Small intestine (tissue), 16 donors: ENCODE measurements around the gene KLK14. TPM values are rescaled to one million over a fixed set of nuclear protein-coding genes. Genes with fewer than 3 reads are reported as not detected.

Source experiments
- DNase-seq, 2 donors: peaks; one replicate each; pipeline versions ENCODE4 v3.0.0 to v3.0.0-alpha.2; 2013
- FAIRE-seq: peaks from 2 replicates; lab custom pipeline; 2012; peaks lifted over from hg19 to GRCh38; lab: Jason Lieb, UNC
- H3K27ac ChIP-seq, 3 donors: one replicate each; pipeline ENCODE4 v1.5.1; 2013; ENCODE audit warnings: low read length in 2 of 3, mild to moderate bottlenecking in 2 of 3, control low read depth in 1 of 3, inconsistent platforms in 1 of 3, low read depth in 1 of 3, moderate library complexity in 1 of 3
- H3K27me3 ChIP-seq, 3 donors: one replicate each; pipeline ENCODE4 v1.6.1; 2013; ENCODE audit warnings: low read length in 3 of 3, inconsistent platforms in 1 of 3; ENCODE audit not compliant: control insufficient read depth in 3 of 3, insufficient read depth in 3 of 3
- H3K36me3 ChIP-seq, 3 donors: one replicate each; pipeline ENCODE4 v1.6.1; 2013; ENCODE audit warnings: low read length in 3 of 3, inconsistent platforms in 1 of 3, low read depth in 1 of 3, mild to moderate bottlenecking in 1 of 3, moderate library complexity in 1 of 3; ENCODE audit not compliant: control insufficient read depth in 3 of 3, insufficient read depth in 2 of 3
- H3K4me1 ChIP-seq, 3 donors: one replicate each; pipeline ENCODE4 v1.6.1; 2013; ENCODE audit warnings: low read length in 2 of 3, inconsistent platforms in 1 of 3, low read depth in 1 of 3, mild to moderate bottlenecking in 1 of 3, moderate library complexity in 1 of 3; ENCODE audit not compliant: control insufficient read depth in 3 of 3, insufficient read depth in 2 of 3
- H3K4me3 ChIP-seq, 3 donors: one replicate each; pipeline ENCODE4 v1.5.1; 2013; ENCODE audit warnings: low read length in 3 of 3, control low read depth in 1 of 3, inconsistent platforms in 1 of 3, low read depth in 1 of 3, mild to moderate bottlenecking in 1 of 3, moderate library complexity in 1 of 3
- H3K9me3 ChIP-seq, 2 donors: one replicate each; pipeline ENCODE4 v1.6.1; 2013; ENCODE audit warnings: low read depth in 1 of 2, low read length in 1 of 2; ENCODE audit not compliant: control insufficient read depth in 2 of 2, insufficient read depth in 1 of 2
- WGBS, 3 donors: extraction: QIAGEN DNeasy Blood & Tissue Kit; methylation state at CpG; one replicate each; pipeline ENCODE4 v1.1.7; 2013; 5-methylcytosine and 5-hydroxymethylcytosine counted together
- long read RNA-seq, 10 donors: transcript quantifications; one replicate each; lab custom pipeline, GENCODE V29; 2026
- polyA plus RNA-seq, 4 donors: library from polyadenylated mRNA; stranded (reverse) in 3 of 4; unstranded in 1 of 4; fragments of 200-250 nt in 3 of 4; fragments of 120-200 nt in 1 of 4; gene quantifications; one replicate each; pipeline versions ENCODE4 v1.2.1 to v1.2.3, GENCODE V29; 2013
- donor health status: healthy with polysubstance abuse.
- donor health status: control.
- donor health status: control.
- donor health status: Bipolar disorder and iron deficiency.
- donor health status: healthy.

KLK14 gene
- polyA plus RNA-seq = under 1 TPM in 2 of 4 donors, not detected in 2; 0.07 to 0.22 TPM
- long read RNA-seq, donor 1 = 0 reads
- long read RNA-seq, donor 2 = 0 reads
- long read RNA-seq, donor 3 = 0 reads
- long read RNA-seq, donor 4 = 0 reads
- long read RNA-seq, donor 5 = 0 reads
- long read RNA-seq, donor 6 = 0 reads
- long read RNA-seq, donor 7 = 0 reads
- long read RNA-seq, donor 8 = 0 reads
- long read RNA-seq, donor 9 = 0 reads
- long read RNA-seq, donor 10 = 0 reads

DNA sequence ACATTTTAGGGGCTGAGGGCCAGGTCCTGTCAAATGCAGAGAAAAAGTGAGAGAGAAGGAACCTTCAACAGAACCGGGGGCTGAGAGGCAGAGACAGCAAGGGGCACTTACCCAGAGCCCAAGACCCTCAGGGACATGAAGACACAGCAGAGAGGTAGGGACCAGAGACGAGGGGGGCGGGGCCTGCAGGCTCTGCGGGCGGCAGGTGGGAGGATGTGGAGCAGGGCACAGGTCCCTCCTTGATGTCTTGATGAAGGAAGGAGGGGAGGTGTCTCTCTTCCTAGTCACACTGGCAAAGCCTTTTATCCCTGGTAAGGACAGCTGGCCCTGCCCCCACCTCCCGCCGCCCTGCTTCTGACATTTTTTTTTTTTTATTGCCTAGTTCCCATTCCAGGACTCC, at the start of gene KLK14:
KLK14 (minus strand) TSS at position 277 of the 400 bp plus-strand sequence; CDS start at position 4, 273 bp downstream.
- H3K4me3 ChIP-seq = no peak within 1 kb of the TSS
- 28 to 37% (median 36%) methylated on average over 5 to 7 of the region's 7 CpGs for WGBS, 3 donors
- no peak for FAIRE-seq

DNA sequence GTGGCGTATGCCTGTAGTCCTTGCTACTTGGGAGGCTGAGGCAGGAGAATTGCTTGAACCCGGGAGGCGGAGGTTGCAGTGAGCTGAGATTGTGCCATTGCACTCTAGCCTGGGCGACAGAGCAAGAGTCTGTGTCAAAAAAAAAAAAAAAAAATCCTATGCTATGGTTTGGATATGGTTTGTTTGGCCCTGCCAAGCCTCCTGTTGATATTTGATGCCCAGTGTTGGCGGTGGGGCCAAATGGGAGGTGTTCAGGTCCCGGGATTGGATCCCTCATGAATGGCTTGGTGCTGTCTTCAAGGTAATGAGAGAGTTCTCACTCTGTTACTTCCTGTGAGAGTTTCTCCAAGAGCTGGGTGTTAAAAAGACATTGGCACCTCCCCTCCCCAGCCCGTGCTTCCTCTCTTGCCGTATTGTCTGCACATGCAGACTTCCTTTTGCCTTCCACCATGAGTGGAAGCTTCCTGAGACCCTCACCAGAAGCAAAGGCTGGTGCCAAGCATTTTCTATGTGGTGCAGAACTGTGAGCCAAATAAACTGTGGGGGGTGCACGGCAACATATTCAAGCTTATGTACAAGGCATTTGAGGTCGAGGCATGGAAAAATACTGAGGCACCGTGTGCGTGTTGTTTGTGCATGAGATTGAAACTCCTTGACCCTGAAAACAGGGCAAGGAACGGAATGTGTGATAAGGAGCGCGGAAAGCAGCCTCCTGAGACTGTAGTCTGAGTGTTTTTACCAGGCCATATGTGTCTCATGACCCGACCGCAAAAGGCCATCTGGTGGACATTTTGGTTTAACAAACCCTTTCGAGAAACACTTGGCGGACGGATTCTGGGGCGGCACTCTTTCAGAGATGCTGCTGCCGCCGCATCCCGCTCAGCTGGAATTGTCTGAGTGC, 49.3 kb upstream of the KLK14 start:
- peak; percentile 6 to 41 for DNase-seq

More for the DNA sequence above, at the start of gene KLK14:
- Histone ChIP-seq H3K4me1 (no peaks in the 10 kb centered on the region), H3K36me3 (no peaks in the 10 kb centered on the region), H3K9me3 (no peaks in the 10 kb centered on the region), H3K27me3 (no peaks in the 10 kb centered on the region), H3K27ac (no peak within 1 kb of the TSS)
- no peak for DNase-seq

GRCh38 chr19:51129716-51130115, 47.0 kb upstream of the KLK14 start:
- Histone ChIP-seq H3K36me3 (no peaks in the 10 kb centered on the region), H3K9me3 (no peaks in the 10 kb centered on the region), H3K27ac (no peak overlapping the region), H3K4me1 (peaks cover 0 to 7% (median 0%) of the 10 kb centered on the region in 3 donors), H3K27me3 (no peaks in the 10 kb centered on the region), H3K4me3 (no peak overlapping the region)
- 84 to 87% (median 84%) methylated on average over 8 of the region's 8 CpGs for WGBS, 3 donors
- no peak for FAIRE-seq
- DNase-seq = no peak

More for the DNA sequence above, 49.3 kb upstream of the KLK14 start:
- Histone ChIP-seq H3K4me1 (peaks cover 0 to 7% (median 0%) of the 10 kb centered on the region in 3 donors), H3K27ac (peak overlapping the region in 2 of 3 donors; percentile 28 to 56), H3K4me3 (no peak overlapping the region), H3K36me3 (no peaks in the 10 kb centered on the region), H3K9me3 (no peaks in the 10 kb centered on the region), H3K27me3 (no peaks in the 10 kb centered on the region)
- no peak for FAIRE-seq
- WGBS, 3 donors = 43 to 59% (median 53%) methylated on average over 24 of the region's 24 CpGs

GRCh38 chr19:51128227-51128626, 45.5 kb upstream of the KLK14 start:
- Histone ChIP-seq H3K9me3 (no peaks in the 10 kb centered on the region), H3K4me1 (peaks cover 0 to 7% (median 0%) of the 10 kb centered on the region in 3 donors), H3K27me3 (no peaks in the 10 kb centered on the region), H3K36me3 (no peaks in the 10 kb centered on the region), H3K4me3 (no peak overlapping the region), H3K27ac (peak overlapping the region in 2 of 3 donors; percentile 20 to 38)
- WGBS, 3 donors = 81 to 84% (median 84%) methylated on average over 7 of the region's 7 CpGs
- DNase-seq (no peak), FAIRE-seq (no peak)

GRCh38 chr19:51127755-51128154, 45.1 kb upstream of the KLK14 start:
- Histone ChIP-seq H3K27ac (peak overlapping the region in 1 of 3 donors; percentile 38), H3K36me3 (no peaks in the 10 kb centered on the region), H3K4me1 (peaks cover 0 to 7% (median 0%) of the 10 kb centered on the region in 3 donors), H3K4me3 (no peak overlapping the region), H3K27me3 (no peaks in the 10 kb centered on the region), H3K9me3 (no peaks in the 10 kb centered on the region)
- FAIRE-seq = no peak
- no peak for DNase-seq
- WGBS, 3 donors = 64 to 80% (median 74%) methylated on average over 4 of the region's 4 CpGs

DNA sequence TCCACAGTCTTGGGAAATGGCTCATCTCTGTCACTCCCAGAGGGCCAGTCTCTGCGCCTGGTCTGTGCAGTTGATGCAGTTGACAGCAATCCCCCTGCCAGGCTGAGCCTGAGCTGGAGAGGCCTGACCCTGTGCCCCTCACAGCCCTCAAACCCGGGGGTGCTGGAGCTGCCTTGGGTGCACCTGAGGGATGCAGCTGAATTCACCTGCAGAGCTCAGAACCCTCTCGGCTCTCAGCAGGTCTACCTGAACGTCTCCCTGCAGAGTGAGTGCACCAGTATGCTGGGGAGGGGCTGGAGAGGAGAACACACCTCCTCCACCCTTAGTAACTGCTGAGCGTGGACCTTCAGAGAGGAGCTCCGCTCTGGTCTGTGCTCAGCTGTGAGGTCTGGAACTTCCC, 44.3 kb upstream of the KLK14 start:
- no peak overlapping the region for H3K27ac ChIP-seq
- DNase-seq = no peak

DNA sequence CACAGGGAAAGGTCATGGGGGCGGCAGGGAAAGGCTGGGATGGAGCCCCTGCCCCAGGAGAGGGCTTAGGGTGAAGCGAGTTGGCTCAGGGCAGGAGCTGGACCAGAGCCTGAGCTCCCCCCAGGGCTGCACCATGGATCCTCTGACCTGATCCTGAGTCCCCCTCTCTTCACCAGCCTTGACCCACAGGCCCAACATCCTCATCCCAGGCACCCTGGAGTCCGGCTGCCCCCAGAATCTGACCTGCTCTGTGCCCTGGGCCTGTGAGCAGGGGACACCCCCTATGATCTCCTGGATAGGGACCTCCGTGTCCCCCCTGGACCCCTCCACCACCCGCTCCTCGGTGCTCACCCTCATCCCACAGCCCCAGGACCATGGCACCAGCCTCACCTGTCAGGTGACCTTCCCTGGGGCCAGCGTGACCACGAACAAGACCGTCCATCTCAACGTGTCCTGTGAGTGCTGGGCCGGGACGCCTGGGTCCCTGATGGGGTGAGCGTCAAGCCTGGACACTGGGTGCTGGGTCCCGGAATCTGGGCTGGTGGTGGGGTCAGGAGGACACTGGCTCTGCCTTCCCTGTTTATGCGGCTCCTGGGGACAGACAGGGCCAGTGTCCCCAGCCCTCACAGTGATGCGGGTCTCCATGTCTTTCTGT, 42.9 kb upstream of the KLK14 start:
- DNase-seq (no peak), FAIRE-seq (no peak)
- H3K4me1 ChIP-seq = peaks cover 0 to 3% (median 0%) of the 10 kb centered on the region in 3 donors
- WGBS, 3 donors = 81 to 93% (median 83%) methylated on average over 15 to 16 of the region's 16 CpGs
- no peak overlapping the region for H3K4me3 ChIP-seq
- no peaks in the 10 kb centered on the region for H3K9me3 ChIP-seq
- peaks cover 0 to 2% (median 0%) of the 10 kb centered on the region in 3 donors for H3K27me3 ChIP-seq
- H3K36me3 ChIP-seq = no peaks in the 10 kb centered on the region
- peak overlapping the region in 1 of 3 donors; percentile 27 for H3K27ac ChIP-seq

More for the DNA sequence above, 44.3 kb upstream of the KLK14 start:
- H3K4me3 ChIP-seq = no peak overlapping the region
- H3K36me3 ChIP-seq = no peaks in the 10 kb centered on the region
- no peak for FAIRE-seq
- peaks cover 0 to 5% (median 0%) of the 10 kb centered on the region in 3 donors for H3K4me1 ChIP-seq
- no peaks in the 10 kb centered on the region for H3K9me3 ChIP-seq
- H3K27me3 ChIP-seq = peaks cover 0 to 2% (median 0%) of the 10 kb centered on the region in 3 donors
- WGBS, 3 donors = 56 to 66% (median 64%) methylated on average over 6 of the region's 6 CpGs

GRCh38 chr19:51124729-51125128, 42.0 kb upstream of the KLK14 start, which contains the start of gene SIGLEC9:
Gene SIGLEC9, plus strand, starts transcription at chr19:51124906. Its CDS starts 69 bp downstream, at chr19:51124975.
- Histone ChIP-seq H3K4me1 (peaks cover 0 to 3% (median 0%) of the 10 kb centered on the region in 3 donors), H3K4me3 (no peak within 1 kb of the TSS), H3K9me3 (no peaks in the 10 kb centered on the region), H3K36me3 (no peaks in the 10 kb centered on the region), H3K27me3 (peaks cover 0 to 2% (median 0%) of the 10 kb centered on the region in 3 donors), H3K27ac (peak within 1 kb of the TSS in 1 of 3 donors; percentile 32)
- FAIRE-seq (no peak), DNase-seq (no peak)
- 62 to 78% (median 70%) methylated on average over 13 to 14 of the region's 14 CpGs for WGBS, 3 donors
